Glutamatergic neuron (in vitro differentiated cells): ENCODE data around the gene MIAT. TPM values are rescaled to one million over a fixed set of nuclear protein-coding genes. Genes with fewer than 3 reads are reported as not detected.

Source experiments
- DNase-seq: peaks from one replicate; pipeline ENCODE4 v3.0.0; 2022
- H3K27ac Mint-ChIP-seq: one replicate; pipeline ENCODE4 v1.8.0; 2020; ENCODE audit warnings: mild to moderate bottlenecking, mixed read lengths, inconsistent platforms; ENCODE audit not compliant: unreplicated experiment
- H3K27me3 Mint-ChIP-seq: one replicate; pipeline ENCODE4 v1.8.0; 2020; ENCODE audit warnings: mild to moderate bottlenecking, moderate library complexity, mixed read lengths, inconsistent platforms; ENCODE audit not compliant: unreplicated experiment
- H3K36me3 Mint-ChIP-seq: one replicate; pipeline ENCODE4 v1.8.0; 2020; ENCODE audit warnings: mild to moderate bottlenecking, mixed read lengths, inconsistent platforms; ENCODE audit not compliant: unreplicated experiment
- H3K4me1 Mint-ChIP-seq: one replicate; pipeline ENCODE4 v1.8.0; 2020; ENCODE audit warnings: mild to moderate bottlenecking, low read depth, mixed read lengths, inconsistent platforms; ENCODE audit not compliant: unreplicated experiment
- H3K4me3 Mint-ChIP-seq: one replicate; pipeline ENCODE4 v1.8.0; 2020; ENCODE audit warnings: mild to moderate bottlenecking, mixed read lengths, inconsistent platforms; ENCODE audit not compliant: unreplicated experiment
- H3K9me3 Mint-ChIP-seq: one replicate; pipeline ENCODE4 v1.8.0; 2020; ENCODE audit warnings: mild to moderate bottlenecking, moderate library complexity, mixed read lengths, inconsistent platforms; ENCODE audit not compliant: unreplicated experiment
- CTCF ChIP-seq: fragments of 200-600 bp; sonication (generic); IDR thresholded peaks from one replicate; pipeline ENCODE4 v1.5.0; 2021; ENCODE audit not compliant: partially characterized antibody, unreplicated experiment
- long read RNA-seq: library from polyadenylated mRNA; unstranded; transcript quantifications from one replicate; pipeline ENCODE4 v2.0.0, GENCODE V29; 2020; ENCODE audit not compliant: unreplicated experiment
- total RNA-seq: library from RNA; stranded (reverse); fragmentation: NEBNext Ultra II Directional; extraction: Animal tissue kit (Norgen Biotek cat#: 25700); gene quantifications from one replicate; pipeline ENCODE4 v1.2.1, GENCODE V29; 2021; ENCODE audit not compliant: unreplicated experiment

Gene MIAT
- total RNA-seq: 1,100 TPM
- long read RNA-seq, full-length matches to known transcripts: 44 of 125 reads
- long read RNA-seq, partial matches to known transcripts: 12 of 125 reads
- long read RNA-seq, other reads (novel, unspliced or antisense): 69 of 125 reads

- H3K4me3 Mint-ChIP-seq: peak within 1 kb of the TSS; percentile 97
- DNase-seq: peak; percentile 88
- H3K9me3 Mint-ChIP-seq: peaks cover 23% of the 10 kb centered on the region
- H3K27ac Mint-ChIP-seq: peak within 1 kb of the TSS; percentile 100
- peaks cover 13% of the 10 kb centered on the region for H3K4me1 Mint-ChIP-seq
- no peak for TF ChIP-seq CTCF
- peaks cover 14% of the 10 kb centered on the region for H3K27me3 Mint-ChIP-seq
- H3K36me3 Mint-ChIP-seq: no peaks in the 10 kb centered on the region
Measured at GRCh38 chr22:26656891-26657851, at the start of gene MIAT. Gene MIAT, plus strand, starts transcription at chr22:26657588.

GRCh38 chr22:26608129-26608528 lies 49.3 kb upstream of the MIAT start:
- no peak for DNase-seq
- H3K27me3 Mint-ChIP-seq: no peaks in the 10 kb centered on the region
- TF ChIP-seq CTCF: no peak
- H3K4me3 Mint-ChIP-seq: no peak overlapping the region
- no peaks in the 10 kb centered on the region for H3K36me3 Mint-ChIP-seq
- no peaks in the 10 kb centered on the region for H3K9me3 Mint-ChIP-seq
- no peaks in the 10 kb centered on the region for H3K4me1 Mint-ChIP-seq
- H3K27ac Mint-ChIP-seq: no peak overlapping the region

- H3K27ac Mint-ChIP-seq: no peak overlapping the region
- H3K4me1 Mint-ChIP-seq: peaks cover 6% of the 10 kb centered on the region
- peaks cover 3% of the 10 kb centered on the region for H3K27me3 Mint-ChIP-seq
- H3K9me3 Mint-ChIP-seq: no peaks in the 10 kb centered on the region
- DNase-seq: no peak
- no peak for TF ChIP-seq CTCF
- no peak overlapping the region for H3K4me3 Mint-ChIP-seq
- H3K36me3 Mint-ChIP-seq: no peaks in the 10 kb centered on the region
Measured at GRCh38 chr22:26609287-26609686, 48.1 kb upstream of the MIAT start.

- Mint-ChIP-seq H3K27me3 (peaks cover 7% of the 10 kb centered on the region), H3K4me3 (no peak overlapping the region), H3K36me3 (no peaks in the 10 kb centered on the region), H3K9me3 (peaks cover under 1% of the 10 kb centered on the region), H3K27ac (no peak overlapping the region), H3K4me1 (peaks cover 7% of the 10 kb centered on the region)
- no peak for DNase-seq
- no peak for TF ChIP-seq CTCF
Measured at GRCh38 chr22:26610072-26610958, 47.1 kb upstream of the MIAT start.
